Measurements from ENCODE around the gene TEP1. TPM values are rescaled to one million over a fixed set of nuclear protein-coding genes. Genes with fewer than 3 reads are reported as not detected.

The TEP1 gene
- total and polyA plus RNA-seq, 2 of the 13 experiments (the other 11 are each of a cell fraction or from before 2014, with no cell fraction given) = 11.0 to 12.8 TPM

GRCh38 chr14:20461225-20462141, 48.2 kb upstream of the TEP1 start, which contains the start of gene PIP4P1 (continued):
- TF ChIP-seq PRDM4 (CRISPR knock-in tag; IDR thresholded peaks at IDR 0.05; ENCODE audit: borderline replicate concordance) (peak; percentile 82; the same call in 1 of the 2 replicates), XRCC5 (optimal IDR thresholded peaks at IDR 0.05; ENCODE audit: low read length) (peak; percentile 87), SP2 (CRISPR knock-in tag; IDR thresholded peaks at IDR 0.05) (peak; percentile 84), SOX5 (CRISPR knock-in tag; IDR thresholded peaks at IDR 0.05; ENCODE audit: borderline replicate concordance) (peak; percentile 88), FOXM1 (CRISPR knock-in tag; IDR thresholded peaks at IDR 0.05) (no peak)
- TF ChIP-seq, protein P1, sequence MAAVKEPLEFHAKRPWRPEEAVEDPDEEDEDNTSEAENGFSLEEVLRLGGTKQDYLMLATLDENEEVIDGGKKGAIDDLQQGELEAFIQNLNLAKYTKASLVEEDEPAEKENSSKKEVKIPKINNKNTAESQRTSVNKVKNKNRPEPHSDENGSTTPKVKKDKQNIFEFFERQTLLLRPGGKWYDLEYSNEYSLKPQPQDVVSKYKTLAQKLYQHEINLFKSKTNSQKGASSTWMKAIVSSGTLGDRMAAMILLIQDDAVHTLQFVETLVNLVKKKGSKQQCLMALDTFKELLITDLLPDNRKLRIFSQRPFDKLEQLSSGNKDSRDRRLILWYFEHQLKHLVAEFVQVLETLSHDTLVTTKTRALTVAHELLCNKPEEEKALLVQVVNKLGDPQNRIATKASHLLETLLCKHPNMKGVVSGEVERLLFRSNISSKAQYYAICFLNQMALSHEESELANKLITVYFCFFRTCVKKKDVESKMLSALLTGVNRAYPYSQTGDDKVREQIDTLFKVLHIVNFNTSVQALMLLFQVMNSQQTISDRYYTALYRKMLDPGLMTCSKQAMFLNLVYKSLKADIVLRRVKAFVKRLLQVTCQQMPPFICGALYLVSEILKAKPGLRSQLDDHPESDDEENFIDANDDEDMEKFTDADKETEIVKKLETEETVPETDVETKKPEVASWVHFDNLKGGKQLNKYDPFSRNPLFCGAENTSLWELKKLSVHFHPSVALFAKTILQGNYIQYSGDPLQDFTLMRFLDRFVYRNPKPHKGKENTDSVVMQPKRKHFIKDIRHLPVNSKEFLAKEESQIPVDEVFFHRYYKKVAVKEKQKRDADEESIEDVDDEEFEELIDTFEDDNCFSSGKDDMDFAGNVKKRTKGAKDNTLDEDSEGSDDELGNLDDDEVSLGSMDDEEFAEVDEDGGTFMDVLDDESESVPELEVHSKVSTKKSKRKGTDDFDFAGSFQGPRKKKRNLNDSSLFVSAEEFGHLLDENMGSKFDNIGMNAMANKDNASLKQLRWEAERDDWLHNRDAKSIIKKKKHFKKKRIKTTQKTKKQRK (IDR thresholded peaks at IDR 0.05; ENCODE audit: low read length) = no peak
- TF ChIP-seq, protein P2, sequence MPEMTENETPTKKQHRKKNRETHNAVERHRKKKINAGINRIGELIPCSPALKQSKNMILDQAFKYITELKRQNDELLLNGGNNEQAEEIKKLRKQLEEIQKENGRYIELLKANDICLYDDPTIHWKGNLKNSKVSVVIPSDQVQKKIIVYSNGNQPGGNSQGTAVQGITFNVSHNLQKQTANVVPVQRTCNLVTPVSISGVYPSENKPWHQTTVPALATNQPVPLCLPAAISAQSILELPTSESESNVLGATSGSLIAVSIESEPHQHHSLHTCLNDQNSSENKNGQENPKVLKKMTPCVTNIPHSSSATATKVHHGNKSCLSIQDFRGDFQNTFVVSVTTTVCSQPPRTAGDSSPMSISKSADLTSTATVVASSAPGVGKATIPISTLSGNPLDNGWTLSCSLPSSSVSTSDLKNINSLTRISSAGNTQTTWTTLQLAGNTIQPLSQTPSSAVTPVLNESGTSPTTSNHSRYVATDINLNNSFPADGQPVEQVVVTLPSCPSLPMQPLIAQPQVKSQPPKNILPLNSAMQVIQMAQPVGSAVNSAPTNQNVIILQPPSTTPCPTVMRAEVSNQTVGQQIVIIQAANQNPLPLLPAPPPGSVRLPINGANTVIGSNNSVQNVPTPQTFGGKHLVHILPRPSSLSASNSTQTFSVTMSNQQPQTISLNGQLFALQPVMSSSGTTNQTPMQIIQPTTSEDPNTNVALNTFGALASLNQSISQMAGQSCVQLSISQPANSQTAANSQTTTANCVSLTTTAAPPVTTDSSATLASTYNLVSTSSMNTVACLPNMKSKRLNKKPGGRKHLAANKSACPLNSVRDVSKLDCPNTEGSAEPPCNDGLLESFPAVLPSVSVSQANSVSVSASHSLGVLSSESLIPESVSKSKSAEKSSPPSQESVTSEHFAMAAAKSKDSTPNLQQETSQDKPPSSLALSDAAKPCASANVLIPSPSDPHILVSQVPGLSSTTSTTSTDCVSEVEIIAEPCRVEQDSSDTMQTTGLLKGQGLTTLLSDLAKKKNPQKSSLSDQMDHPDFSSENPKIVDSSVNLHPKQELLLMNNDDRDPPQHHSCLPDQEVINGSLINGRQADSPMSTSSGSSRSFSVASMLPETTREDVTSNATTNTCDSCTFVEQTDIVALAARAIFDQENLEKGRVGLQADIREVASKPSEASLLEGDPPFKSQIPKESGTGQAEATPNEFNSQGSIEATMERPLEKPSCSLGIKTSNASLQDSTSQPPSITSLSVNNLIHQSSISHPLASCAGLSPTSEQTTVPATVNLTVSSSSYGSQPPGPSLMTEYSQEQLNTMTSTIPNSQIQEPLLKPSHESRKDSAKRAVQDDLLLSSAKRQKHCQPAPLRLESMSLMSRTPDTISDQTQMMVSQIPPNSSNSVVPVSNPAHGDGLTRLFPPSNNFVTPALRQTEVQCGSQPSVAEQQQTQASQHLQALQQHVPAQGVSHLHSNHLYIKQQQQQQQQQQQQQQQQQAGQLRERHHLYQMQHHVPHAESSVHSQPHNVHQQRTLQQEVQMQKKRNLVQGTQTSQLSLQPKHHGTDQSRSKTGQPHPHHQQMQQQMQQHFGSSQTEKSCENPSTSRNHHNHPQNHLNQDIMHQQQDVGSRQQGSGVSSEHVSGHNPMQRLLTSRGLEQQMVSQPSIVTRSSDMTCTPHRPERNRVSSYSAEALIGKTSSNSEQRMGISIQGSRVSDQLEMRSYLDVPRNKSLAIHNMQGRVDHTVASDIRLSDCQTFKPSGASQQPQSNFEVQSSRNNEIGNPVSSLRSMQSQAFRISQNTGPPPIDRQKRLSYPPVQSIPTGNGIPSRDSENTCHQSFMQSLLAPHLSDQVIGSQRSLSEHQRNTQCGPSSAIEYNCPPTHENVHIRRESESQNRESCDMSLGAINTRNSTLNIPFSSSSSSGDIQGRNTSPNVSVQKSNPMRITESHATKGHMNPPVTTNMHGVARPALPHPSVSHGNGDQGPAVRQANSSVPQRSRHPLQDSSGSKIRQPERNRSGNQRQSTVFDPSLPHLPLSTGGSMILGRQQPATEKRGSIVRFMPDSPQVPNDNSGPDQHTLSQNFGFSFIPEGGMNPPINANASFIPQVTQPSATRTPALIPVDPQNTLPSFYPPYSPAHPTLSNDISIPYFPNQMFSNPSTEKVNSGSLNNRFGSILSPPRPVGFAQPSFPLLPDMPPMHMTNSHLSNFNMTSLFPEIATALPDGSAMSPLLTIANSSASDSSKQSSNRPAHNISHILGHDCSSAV (CRISPR knock-in tag; IDR thresholded peaks at IDR 0.05; ENCODE audit: borderline replicate concordance) = peak; percentile 66; the same call in 1 of the 2 replicates
- TF ChIP-seq, protein P3, sequence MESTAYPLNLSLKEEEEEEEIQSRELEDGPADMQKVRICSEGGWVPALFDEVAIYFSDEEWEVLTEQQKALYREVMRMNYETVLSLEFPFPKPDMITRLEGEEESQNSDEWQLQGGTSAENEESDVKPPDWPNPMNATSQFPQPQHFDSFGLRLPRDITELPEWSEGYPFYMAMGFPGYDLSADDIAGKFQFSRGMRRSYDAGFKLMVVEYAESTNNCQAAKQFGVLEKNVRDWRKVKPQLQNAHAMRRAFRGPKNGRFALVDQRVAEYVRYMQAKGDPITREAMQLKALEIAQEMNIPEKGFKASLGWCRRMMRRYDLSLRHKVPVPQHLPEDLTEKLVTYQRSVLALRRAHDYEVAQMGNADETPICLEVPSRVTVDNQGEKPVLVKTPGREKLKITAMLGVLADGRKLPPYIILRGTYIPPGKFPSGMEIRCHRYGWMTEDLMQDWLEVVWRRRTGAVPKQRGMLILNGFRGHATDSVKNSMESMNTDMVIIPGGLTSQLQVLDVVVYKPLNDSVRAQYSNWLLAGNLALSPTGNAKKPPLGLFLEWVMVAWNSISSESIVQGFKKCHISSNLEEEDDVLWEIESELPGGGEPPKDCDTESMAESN (CRISPR knock-in tag; conservative IDR thresholded peaks at IDR 0.05) = peak; percentile 87; the same call in 1 of the 2 replicates
- TF ChIP-seq, protein P4, sequence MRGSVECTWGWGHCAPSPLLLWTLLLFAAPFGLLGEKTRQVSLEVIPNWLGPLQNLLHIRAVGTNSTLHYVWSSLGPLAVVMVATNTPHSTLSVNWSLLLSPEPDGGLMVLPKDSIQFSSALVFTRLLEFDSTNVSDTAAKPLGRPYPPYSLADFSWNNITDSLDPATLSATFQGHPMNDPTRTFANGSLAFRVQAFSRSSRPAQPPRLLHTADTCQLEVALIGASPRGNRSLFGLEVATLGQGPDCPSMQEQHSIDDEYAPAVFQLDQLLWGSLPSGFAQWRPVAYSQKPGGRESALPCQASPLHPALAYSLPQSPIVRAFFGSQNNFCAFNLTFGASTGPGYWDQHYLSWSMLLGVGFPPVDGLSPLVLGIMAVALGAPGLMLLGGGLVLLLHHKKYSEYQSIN (CRISPR knock-in tag; IDR thresholded peaks at IDR 0.05; ENCODE audit: borderline replicate concordance) = no peak
